Measurements from ENCODE around the gene RP2.

DNA sequence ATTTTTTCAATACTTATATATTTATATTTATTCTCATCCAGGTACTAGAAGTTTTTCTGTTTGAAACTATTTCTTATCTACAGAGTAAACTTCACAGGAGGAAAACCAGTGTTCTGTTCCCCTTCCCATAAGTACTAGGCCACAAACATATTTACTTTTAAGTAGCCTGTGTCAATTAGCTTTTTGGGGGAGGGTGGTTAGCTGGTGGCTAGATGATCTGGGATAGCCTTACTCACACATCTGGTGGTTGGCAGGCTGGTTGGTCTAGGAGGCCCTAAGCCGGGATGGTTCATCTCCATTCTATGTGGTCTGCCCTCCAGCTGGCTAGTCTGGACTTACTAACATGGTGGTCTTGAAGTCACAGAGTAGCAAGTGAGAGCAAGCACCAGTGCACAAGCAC, 81.6 kb downstream of the RP2 start:
- TF ChIP-seq, protein P1, sequence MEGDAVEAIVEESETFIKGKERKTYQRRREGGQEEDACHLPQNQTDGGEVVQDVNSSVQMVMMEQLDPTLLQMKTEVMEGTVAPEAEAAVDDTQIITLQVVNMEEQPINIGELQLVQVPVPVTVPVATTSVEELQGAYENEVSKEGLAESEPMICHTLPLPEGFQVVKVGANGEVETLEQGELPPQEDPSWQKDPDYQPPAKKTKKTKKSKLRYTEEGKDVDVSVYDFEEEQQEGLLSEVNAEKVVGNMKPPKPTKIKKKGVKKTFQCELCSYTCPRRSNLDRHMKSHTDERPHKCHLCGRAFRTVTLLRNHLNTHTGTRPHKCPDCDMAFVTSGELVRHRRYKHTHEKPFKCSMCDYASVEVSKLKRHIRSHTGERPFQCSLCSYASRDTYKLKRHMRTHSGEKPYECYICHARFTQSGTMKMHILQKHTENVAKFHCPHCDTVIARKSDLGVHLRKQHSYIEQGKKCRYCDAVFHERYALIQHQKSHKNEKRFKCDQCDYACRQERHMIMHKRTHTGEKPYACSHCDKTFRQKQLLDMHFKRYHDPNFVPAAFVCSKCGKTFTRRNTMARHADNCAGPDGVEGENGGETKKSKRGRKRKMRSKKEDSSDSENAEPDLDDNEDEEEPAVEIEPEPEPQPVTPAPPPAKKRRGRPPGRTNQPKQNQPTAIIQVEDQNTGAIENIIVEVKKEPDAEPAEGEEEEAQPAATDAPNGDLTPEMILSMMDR (conservative IDR thresholded peaks at IDR 0.05): no peak
- TF ChIP-seq ZFX (IDR thresholded peaks at IDR 0.05): no peak

Data from C4-2B (cell line).